SK-N-SH (cell line): ENCODE results near the gene KCNA10.

Experiments used
- MXI1 ChIP-seq: IDR thresholded peaks from 2 replicates; pipeline ENCODE4 v1.6.1; 2012; ENCODE audit warnings: mild to moderate bottlenecking, low read depth, low read length, improper control_type of control experiment
- REST ChIP-seq: IDR thresholded peaks from 2 replicates; pipeline ENCODE4 v1.6.1; 2012; ENCODE audit warnings: mild to moderate bottlenecking, low read depth, low read length, moderate library complexity

GRCh38 chr1:110556471-110556807, 37.5 kb upstream of the KCNA10 start:
- TF ChIP-seq REST (no peak), MXI1 (no peak)
